ENCODE measurements around the gene TMC2. TPM values are rescaled to one million over a fixed set of nuclear protein-coding genes. Genes with fewer than 3 reads are reported as not detected.

The TMC2 gene
- polyA plus RNA-seq, 3 donors = 0.23 to 0.34 (median 0.31) TPM

DNA sequence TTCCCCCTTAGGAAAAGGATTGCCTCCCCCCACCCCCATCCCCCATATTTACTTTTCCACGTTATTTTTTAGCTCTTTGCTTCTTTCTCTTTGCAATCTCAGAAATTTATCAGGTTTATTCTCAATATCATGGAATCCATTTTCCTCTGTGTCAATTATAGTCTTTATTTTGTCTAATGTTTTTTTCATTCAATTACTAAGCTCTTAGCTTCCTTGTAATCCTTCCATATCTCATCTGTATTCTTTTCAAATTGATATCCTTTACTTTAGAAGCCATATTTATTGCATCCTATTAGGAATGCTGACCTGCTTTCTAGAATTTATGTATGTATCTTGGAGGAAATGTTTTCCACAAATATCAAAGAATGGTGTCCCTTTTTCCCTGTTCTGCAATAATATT is 39.3 kb downstream of the TMC2 start:
- DNase-seq = no peak

DNA sequence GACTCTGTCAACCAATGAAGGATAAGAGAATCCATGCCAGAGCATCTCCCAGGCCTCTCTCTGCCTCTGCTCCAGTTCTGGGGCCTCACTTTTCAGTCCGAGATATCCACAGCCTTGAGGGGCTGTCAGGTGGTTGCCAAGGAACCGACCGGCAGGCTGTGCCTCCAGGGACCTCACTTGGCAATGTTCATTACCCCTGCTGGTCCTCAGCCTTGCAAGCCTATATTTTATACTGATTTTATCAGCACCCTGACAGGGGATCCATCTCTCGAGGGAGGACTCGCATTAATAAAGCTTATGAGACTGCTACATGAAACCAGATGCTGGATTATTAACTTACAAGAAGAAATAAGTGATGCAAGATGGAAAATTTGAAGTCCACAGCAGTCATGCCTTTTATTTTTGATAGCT is 39.9 kb downstream of the TMC2 start:
- DNase-seq = no peak

DNA sequence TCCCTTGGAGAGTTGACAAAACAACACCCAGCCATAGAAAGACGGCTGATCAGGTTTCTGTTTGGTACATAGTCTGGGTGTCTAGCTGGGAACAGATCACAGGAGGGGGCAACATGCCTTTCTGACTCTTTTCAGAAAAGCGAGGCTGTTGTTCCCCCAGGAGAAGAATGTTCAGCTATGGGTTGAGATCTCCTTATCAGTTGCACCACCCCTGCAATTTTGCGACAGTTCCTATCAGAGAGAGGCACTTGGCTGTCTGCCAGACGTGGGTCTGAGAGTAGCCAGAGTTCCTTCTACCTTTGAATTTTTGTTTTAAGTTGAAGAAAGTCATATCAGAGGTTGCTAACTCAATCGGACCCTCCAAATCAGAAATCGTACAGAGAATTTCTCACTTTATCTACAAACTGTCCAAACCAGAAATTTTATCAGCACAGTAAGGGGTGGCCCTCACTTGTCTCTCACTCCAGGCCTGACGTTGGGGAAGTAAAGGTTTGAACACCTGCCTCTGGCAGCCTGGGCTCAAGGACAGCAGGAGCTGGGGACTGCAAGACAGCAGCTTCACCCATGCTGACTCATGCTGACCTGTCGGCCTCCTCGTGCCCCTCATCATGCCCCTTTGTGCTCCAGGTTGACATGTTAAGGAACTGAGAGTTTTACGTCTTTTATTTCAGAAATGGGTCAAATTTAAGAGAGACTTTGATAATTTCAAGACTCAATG is 42.3 kb downstream of the TMC2 start:
- DNase-seq = no peak

DNA sequence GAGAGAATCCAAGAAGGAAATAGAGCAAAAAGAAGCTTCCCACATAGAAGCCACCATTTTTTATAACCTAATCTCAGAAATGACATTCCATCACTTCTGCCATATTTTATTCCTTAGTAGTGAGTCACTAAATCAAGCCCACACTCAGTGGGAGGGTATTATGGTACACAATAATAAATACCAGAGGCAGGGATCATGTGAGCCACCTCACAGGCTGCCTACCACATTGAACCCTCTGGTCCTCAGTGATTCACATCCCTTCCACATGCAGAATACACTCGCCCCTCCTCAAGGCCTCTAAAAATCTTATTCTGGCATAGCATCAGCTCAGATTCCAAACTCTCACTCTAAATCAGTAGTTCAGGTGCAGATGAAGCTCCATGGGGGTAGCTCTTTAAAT is 49.4 kb downstream of the TMC2 start:
- DNase-seq = no peak

DNA sequence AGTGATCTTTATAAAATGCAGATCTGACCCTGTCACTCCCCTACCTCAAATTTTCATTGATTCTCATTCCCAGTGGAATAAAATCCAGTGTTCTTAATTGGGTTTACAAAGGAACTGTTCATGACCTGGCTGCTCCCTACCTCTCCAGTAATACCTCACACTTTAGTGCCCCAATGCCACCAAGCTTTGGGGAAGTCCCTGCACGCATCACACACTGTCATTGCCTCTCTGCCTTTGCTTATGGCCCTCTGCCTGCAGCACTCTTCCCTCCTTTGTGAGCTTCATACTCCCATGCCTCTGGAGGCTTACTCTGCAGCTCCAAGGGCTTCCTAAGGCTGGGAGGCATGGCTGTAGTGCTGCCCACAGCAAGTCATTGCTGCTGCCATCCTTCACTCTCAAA is 57.4 kb downstream of the TMC2 start:
- no peak for DNase-seq

DNA sequence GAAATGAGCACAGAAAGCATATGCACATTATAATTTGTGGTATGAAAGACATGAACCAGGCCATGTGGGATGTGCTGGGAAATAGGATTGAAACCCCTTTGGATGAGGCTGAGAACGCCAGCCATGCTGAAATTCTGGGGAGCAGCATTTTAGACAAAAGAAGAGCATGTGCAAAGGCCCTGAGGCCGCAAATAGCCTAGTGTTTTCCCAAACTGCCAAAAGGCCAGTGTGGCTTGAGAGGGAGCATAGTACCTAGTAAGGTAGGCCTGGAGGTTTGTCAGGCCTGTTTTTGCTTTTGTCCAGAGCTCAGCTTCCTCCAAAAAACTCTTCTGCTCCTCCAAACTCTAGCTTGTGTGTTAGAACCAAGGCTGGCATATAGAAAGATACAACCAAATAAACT is 58.7 kb downstream of the TMC2 start:
- no peak for DNase-seq

DNA sequence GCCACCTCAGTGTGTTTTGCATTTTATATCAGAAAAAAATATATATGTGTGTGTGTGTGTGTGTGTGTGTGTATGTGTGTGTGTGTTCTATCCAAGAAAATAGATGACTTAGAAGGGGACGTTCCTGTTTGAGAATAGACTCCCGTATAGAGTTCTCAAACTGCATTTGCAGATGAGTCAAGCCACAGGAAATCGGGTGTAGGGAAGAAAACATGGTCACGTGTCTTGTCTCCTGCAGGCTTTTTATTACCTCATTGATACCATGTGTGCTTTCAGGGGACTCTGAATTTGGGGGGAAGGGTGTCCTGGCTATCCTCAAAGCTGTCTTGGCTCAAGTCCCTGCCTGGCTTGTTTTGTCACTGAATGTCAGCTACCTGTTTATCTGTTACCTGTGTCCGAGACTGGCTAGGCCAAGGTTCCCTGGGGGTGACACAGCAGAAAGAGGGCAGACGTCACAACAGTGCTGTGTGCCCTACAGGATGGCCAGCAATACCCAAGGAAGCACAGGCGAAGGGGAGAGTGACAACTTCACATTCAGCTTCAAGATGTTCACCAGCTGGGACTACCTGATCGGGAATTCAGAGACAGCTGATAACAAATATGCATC is 60.4 kb downstream of the TMC2 start:
- no peak for DNase-seq

DNA sequence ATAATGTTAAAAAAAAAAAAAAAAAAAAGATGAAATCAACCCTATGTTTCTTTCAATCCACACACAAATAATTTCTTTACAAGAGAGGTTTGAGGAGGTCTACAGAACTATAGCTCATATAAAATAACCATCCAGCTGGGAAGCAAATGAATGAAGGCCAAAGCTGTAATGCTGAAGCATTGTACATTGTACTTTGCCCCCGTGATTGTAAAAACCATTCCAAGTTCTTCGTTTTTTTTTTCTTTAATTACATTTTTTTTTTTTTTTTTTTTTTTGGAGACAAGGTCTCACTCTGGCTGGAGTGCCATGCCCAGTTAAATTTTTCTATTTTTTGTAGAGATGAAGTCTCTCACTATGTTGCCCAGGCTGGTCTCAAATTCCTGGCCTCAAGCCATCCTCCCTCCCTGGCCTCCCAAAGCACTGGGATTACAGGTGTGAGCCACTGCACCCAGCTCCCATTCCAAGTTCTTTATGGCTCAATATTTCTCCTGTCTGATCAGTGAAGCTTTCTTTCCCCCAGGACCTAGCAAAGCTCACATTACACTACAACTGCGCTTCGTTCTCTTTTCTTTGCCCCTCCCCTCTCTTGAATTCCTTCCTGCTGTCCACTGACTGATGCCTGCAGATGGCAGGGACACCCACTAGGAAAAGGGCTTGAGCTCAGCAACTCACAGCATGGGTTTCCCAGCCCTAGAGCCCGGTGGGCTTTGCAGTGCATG is 63.1 kb downstream of the TMC2 start:
- DNase-seq = peak; percentile 30

DNA sequence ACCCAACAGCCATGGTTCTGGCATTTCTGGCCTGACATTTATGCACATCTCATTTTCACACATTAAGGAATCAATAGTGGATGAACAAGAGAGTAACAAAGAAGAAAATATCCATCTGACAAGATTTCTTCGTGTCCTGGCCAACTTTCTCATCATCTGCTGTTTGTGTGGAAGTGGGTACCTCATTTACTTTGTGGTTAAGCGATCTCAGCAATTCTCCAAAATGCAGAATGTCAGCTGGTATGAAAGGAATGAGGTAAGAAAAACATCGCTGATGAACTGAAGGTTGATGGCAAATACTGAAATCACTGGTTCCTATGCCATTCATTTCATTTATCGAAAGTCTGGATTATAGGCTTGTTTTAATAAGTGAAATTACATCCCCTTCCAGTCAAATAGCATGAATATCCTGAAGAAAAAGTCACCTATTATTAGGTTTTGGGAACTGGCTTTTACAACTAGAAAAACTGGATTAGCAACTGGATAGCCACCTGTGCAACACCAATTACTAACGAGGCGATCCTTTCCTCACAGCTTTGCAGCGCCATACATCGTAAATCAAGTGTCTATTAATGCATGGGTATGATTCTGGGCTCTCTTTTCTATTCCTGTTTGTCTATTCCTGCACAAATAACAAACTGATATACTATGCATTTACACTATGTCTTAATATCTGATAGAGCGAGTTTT is 65.8 kb downstream of the TMC2 start:
- no peak for DNase-seq

DNA sequence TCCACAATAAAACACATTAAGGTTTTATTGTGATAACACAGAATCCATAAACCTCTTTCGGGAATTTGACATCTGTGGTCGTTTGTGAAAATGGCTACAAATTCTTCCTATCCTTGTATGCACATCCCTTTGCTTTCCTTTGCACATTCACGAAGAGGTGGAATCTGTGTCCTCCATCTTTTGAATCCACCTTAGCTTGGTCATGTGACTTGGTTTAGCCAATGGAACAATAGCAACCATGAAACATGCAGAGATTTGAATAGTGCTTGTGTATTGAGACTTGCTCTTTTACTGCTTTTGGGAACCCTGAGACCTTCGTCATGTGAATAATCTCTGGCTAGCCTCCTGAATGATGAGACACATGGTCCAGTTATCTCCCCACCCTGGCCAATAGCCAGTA is 66.4 kb downstream of the TMC2 start:
- DNase-seq = no peak

DNA sequence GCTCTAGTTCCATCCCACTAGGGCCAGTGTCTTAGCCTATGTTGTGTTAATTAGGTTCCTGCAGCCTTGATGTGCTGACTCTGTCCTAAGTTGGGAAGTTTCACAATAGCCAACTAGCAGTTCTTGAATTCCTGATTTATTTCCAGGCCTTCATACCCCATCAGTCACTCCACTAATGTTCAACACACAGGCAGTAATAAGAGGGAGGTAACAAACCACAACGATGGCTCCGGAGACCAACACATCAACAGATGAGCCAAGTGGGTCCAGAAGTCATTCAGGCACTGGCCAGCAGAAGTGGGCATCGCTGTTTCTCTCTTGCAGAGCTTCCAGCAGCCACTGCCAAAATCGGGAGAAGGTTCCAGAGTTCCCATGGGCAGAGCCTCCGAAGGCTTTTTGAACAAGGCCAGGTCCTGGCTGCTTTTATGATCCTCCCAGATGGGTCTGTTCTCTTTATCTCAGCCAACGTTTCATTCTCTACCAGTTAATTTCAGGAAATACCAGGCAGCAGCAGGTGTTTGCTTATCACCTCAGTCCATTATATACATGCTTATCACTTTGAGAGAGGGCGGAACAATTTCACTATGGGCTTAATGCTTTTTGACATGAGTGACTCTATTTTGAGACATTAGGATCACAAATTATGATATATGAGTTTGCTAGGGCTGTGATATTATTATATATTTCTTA is 67.6 kb downstream of the TMC2 start:
- no peak for DNase-seq

DNA sequence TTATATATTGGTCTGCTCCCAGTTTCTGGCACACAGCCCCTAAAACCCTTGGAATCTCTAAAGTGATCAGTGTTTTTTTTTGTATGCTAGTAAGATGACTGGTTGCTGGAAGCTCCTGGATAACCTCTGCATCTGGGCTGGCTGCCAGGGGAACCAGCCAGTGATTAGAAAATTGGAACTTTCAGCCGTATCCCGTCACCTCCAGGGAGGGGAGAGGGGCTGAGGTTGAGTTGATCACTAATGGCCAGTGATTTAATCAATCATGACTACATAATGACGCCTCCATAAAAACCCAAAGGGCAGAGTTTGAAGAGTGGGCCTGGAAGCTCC is 68.1 kb downstream of the TMC2 start:
- DNase-seq = no peak

DNA sequence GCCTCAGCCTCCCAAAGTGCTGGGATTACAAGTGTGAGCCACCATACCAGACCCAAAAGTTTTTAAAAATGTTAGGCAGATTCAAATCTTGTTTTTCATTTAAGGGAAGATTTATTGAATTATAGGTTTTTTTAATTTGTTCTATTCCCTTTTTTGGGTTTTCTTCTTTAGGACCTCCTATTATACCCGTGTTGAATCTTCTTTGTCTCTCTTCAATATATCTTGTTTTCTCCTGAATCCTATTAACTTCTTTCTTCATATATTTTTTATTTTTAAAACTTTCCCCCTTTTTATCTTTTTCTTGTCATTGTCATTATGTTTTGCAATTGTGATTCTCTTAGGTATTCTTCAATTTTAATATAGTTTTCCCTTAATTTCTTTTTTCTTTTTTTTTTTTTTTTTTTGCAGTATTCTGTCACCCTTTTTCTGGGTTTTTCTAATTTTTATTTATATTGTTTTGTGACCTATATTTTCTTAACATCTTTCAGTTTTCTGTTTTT is 70.2 kb downstream of the TMC2 start:
- DNase-seq = no peak

DNA sequence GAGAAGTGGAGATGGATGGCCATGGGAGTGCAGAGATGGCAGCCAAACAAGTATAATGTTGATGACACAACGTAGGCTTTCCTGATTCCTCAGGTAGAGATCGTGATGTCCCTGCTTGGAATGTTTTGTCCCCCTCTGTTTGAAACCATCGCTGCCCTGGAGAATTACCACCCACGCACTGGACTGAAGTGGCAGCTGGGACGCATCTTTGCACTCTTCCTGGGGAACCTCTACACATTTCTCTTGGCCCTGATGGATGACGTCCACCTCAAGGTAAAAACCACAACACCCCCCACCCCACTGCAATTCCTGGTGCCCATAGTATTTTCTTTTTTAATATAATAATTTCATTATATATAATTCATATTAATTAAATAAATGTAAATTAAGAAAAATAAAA is 74.0 kb downstream of the TMC2 start:
- DNase-seq = no peak

DNA sequence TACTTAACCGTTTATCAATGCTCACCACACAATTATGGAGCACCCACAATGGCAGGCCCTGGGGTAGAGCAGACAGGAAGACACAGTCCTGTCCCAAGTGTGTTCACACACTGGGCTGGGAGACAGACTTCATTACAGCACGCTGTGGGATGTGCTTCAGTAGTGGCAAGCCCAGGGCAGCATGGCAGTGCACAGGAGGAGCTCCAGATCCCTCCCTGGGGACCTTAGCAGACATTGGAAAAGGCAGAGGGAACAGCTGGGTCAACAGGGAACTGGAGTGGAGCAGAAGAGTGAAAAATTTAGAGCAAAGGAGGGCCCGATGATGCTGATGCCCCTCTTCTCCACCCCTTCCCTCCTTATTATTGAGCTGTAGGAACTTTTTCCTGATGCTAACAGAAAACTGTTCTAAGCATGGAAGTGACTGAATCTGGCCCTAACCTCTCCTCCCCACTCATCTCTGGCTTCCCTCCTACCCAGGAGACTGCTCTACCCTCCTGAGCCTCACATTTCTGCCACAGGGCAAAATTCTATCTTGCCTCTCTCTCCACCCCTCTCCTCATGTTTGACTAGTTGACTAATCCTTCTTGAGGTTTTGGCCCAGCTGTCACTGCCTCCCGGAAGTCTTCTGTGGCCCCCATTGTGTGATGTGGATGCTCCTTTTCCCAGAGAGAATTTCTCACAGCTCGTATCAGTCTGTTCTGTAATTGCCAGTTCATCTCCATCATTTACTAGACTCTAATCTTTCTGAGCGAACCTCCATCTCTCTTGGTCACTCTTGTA is 74.8 kb downstream of the TMC2 start:
- DNase-seq = no peak

DNA sequence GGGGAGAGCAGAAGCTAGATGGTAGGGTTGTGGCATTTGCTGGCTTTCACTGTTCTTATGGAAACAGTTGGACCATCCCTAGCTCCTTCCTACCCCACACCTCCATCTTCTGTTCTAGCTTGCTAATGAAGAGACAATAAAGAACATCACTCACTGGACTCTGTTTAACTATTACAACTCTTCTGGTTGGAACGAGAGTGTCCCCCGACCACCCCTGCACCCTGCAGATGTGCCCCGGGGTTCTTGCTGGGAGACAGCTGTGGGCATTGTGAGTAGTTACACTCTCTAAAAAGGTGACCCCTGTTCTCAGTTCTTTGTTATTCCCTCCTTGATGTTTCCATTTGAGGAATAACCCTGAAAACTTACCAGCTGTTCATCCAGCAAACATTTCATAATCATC is 75.7 kb downstream of the TMC2 start:
- DNase-seq = no peak

DNA sequence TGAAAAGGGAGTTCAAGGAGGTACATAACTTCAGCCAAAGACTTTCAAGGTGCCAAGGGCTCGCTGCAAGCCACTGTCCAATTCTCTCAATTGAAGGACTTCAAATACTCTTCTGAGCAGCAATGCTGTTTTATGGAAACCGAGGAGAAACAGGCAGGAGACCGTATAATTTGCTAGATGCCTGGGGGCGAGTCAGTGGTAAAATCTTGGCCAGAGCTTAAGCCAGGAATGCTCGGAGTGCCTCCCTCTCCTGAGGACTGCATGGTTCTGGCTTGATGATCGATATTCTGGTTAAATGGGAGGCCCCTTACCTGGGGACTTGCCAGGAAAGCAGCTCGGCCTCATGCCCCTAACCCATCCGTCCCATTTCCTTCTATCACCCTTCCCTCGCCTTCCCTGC is 80.3 kb downstream of the TMC2 start:
- no peak for DNase-seq

DNA sequence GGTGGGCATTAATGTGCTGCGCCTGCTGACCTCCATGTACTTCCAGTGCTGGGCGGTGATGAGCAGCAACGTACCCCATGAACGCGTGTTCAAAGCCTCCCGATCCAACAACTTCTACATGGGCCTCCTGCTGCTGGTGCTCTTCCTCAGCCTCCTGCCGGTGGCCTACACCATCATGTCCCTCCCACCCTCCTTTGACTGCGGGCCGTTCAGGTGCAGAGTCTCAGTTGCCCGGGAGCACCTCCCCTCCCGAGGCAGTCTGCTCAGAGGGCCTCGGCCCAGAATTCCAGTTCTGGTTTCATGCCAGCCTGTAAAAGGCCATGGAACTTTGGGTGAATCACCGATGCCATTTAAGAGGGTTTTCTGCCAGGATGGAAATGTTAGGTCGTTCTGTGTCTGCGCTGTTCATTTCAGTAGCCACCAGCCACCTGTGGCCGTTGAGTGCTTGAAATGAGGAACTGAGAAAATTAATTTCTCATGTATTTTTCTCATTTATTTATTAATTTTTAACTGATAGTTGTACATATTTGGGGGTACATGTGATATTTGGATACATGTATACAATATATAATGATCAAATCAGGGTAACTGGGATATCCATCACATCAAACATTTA is 80.8 kb downstream of the TMC2 start:
- DNase-seq = no peak

DNA sequence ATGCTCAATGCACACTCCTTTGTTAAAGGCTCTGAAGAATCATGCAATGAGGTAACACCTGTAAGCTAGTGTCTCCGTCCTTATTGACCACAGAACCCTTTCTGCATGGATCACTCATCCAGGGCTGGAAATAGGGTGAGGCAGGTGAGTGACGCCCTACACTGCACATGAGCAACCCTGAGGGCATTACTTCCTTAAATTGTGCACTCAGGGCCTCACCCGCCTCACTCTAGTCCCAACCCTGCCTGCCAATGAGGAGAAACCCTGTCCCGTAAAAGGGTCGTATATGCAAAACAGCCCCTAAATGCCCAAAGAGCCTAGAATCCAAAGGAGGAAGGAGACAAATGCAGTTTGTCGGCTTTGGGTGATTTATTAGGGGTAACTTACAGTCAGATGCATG is 82.4 kb downstream of the TMC2 start:
- no peak for DNase-seq

DNA sequence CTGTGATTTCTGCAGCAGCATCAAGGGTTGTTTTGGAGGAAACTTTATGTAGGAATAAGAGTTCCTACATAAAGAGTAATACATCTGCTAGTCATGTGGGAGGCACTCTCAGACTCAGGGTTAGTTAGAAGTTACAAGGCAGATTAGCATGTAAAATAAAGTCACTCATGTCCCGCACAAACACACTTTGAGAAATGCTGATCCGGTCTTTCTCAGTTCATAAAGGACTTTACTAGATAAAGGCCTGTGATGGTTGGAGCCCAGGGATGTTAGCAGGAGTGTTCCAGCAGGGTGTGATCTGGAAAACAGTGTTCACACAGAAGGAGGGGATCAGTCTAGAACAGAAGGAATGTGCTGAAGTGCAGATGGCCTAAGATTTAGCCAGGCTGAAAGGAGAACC is 83.0 kb downstream of the TMC2 start:
- DNase-seq = no peak
